Endothelial cell of umbilical vein (primary cell): ENCODE results near the gene PBOV1.

Experiments used
- CTCF ChIP-seq, 2 donors: IDR thresholded peaks; 1 replicate in 1 of 2; 2 replicates in 1 of 2; pipeline ENCODE4 v1.5.1; 2011; ENCODE audit warnings: low read length in 2 of 2, mild to moderate bottlenecking in 2 of 2, moderate library complexity in 2 of 2, control low read depth in 1 of 2, inconsistent platforms in 1 of 2, low read depth in 1 of 2; ENCODE audit not compliant: insufficient read depth in 1 of 2; ENCODE audit errors: extremely low read depth in 1 of 2
- EZH2 ChIP-seq: IDR thresholded peaks from 2 replicates; pipeline ENCODE4 v1.6.1; 2012; ENCODE audit warnings: borderline replicate concordance, low read depth, mild to moderate bottlenecking, moderate library complexity, low read length, inconsistent platforms; ENCODE audit not compliant: severe bottlenecking
- MAX ChIP-seq: IDR thresholded peaks from 2 replicates; pipeline ENCODE4 v1.6.1; 2011; ENCODE audit not compliant: insufficient read depth, insufficient read length
- POLR2A ChIP-seq: IDR thresholded peaks from 2 replicates; pipeline ENCODE4 v1.6.1; 2012; ENCODE audit warnings: low read depth, mild to moderate bottlenecking, control low read depth, low read length
- POLR2AphosphoS5 ChIP-seq: IDR thresholded peaks from 2 replicates; pipeline ENCODE4 v1.6.1; 2012; ENCODE audit warnings: low read depth, mild to moderate bottlenecking, control low read depth, low read length, moderate library complexity; ENCODE audit not compliant: insufficient read depth

DNA sequence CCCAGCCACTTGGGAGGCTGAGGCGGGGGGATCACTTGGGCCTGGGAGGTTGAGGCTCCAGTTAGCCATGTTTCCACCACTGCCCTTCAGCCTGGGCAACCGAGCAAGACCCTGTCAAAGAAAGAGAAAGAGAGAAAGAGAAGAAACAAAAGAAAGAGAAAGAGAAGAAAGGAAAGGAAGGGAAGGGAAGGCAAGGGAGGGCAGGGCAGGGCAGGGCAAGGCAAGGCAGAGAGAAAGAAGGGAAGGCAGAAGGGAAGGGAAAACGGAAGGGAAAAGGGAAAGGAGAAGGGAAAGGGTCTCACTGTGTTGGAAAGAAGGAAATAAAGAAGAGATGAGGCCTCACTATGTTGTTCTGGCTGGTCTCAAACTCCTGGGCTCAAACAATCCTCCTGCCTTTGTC lies 47.8 kb upstream of the PBOV1 start:
- TF ChIP-seq CTCF (IDR thresholded peaks at IDR 0.05; ENCODE audit: extremely low read depth in 1 of 2, insufficient read depth in 1 of 2, low read depth in 1 of 2, low read length in 2 of 2) = no peak
- TF ChIP-seq EZH2 = no peak
- no peak for TF ChIP-seq POLR2A
- no peak for TF ChIP-seq POLR2AphosphoS5
- TF ChIP-seq MAX = no peak
